Aorta (tissue), 5 donors: ENCODE measurements around the gene SULT1C3. TPM values are rescaled to one million over a fixed set of nuclear protein-coding genes. Genes with fewer than 3 reads are reported as not detected.

Source experiments
- ATAC-seq: fragments of 200-7000 bp; cut with Tn5 transposase; one replicate; pipeline ENCODE4 v1.9.1; 2022; ENCODE audit warnings: moderate library complexity; ENCODE audit not compliant: low FRiP score
- DNase-seq, 2 donors: peaks; one replicate each; pipeline ENCODE4 v3.0.0-alpha.2; 2020
- H3K27ac ChIP-seq, 2 donors: one replicate each; pipeline ENCODE4 v1.5.1; 2013; ENCODE audit warnings: low read length in 2 of 2, mild to moderate bottlenecking in 2 of 2, moderate library complexity in 2 of 2, control low read depth in 1 of 2, inconsistent platforms in 1 of 2, low read depth in 1 of 2
- H3K27me3 ChIP-seq, 2 donors: one replicate each; pipeline ENCODE4 v1.6.1; 2013; ENCODE audit warnings: control low read depth in 1 of 2, low read length in 1 of 2, mild to moderate bottlenecking in 1 of 2, moderate library complexity in 1 of 2; ENCODE audit not compliant: insufficient read depth in 2 of 2, control insufficient read depth in 1 of 2
- H3K36me3 ChIP-seq, 2 donors: one replicate each; pipeline ENCODE4 v1.6.1; 2013; ENCODE audit warnings: control low read depth in 1 of 2, low read length in 1 of 2, mild to moderate bottlenecking in 1 of 2; ENCODE audit not compliant: insufficient read depth in 2 of 2, control insufficient read depth in 1 of 2
- H3K4me1 ChIP-seq, 2 donors: one replicate each; pipeline ENCODE4 v1.6.1; 2013; ENCODE audit warnings: low read length in 2 of 2, control low read depth in 1 of 2, mild to moderate bottlenecking in 1 of 2, moderate library complexity in 1 of 2; ENCODE audit not compliant: insufficient read depth in 2 of 2, control insufficient read depth in 1 of 2
- H3K4me3 ChIP-seq, 2 donors: one replicate each; pipeline ENCODE4 v1.5.1; 2013; ENCODE audit warnings: low read length in 2 of 2, control low read depth in 1 of 2, mild to moderate bottlenecking in 1 of 2
- H3K9me3 ChIP-seq: one replicate; pipeline ENCODE4 v1.6.1; 2013; ENCODE audit warnings: mild to moderate bottlenecking, low read length; ENCODE audit not compliant: control insufficient read depth
- WGBS, 2 donors: extraction: QIAGEN DNeasy Blood & Tissue Kit; methylation state at CpG; one replicate each; pipeline ENCODE4 v1.1.7; 2013; 5-methylcytosine and 5-hydroxymethylcytosine counted together
- intact Hi-C, 2 donors: fragments of 100-400 bp; cut with DNase I; formaldehyde crosslinking; loops; one replicate each; pipeline versions ENCODE4 v1.14.2 to v1.15.0; 2022
- polyA plus RNA-seq, 2 donors: library from polyadenylated mRNA; stranded (reverse); fragments of 200-250 nt; gene quantifications; one replicate each; pipeline ENCODE4 v1.2.3, GENCODE V29; 2013
- total RNA-seq, 2 donors: library from RNA; stranded (reverse); fragmentation: NEBNext Ultra II Directional; extraction: Animal tissue kit (Norgen Biotek cat#: 25700); gene quantifications; one replicate each; pipeline ENCODE4 v1.2.1, GENCODE V29; 2021
- donor health status: healthy with polysubstance abuse.
- donor health status: Bipolar disorder and iron deficiency.
- donor health status: DM: no; HTN: no; CAD: no.
- donor health status: DM: no; HTN: no; CAD: no.
- donor health status: DM: yes; HTN: yes; CAD: no.

The SULT1C3 gene
- total and polyA plus RNA-seq, 4 donors, result not detected

GRCh38 chr2:108219688-108220087 lies 20.1 kb upstream of the SULT1C3 start:
- Histone ChIP-seq H3K4me1 (peaks cover 3 to 6% of the 10 kb centered on the region in 2 donors), H3K9me3 (peaks cover 1% of the 10 kb centered on the region), H3K36me3 (no peaks in the 10 kb centered on the region), H3K4me3 (no peak overlapping the region), H3K27ac (no peak overlapping the region), H3K27me3 (no peaks in the 10 kb centered on the region)
- ATAC-seq, result no peak
- no peak for DNase-seq
- 86% methylated on average over 3 of the region's 3 CpGs for WGBS, 2 donors
- intact Hi-C loops, result loop anchor here in 1 of 2 donors (5.0 kb wide), 1 partner anchor 363 kb away; no protein-coding TSS in a partner anchor

GRCh38 chr2:108220191-108220590 lies 19.6 kb upstream of the SULT1C3 start:
- ATAC-seq, result no peak
- Histone ChIP-seq H3K27me3 (no peaks in the 10 kb centered on the region), H3K27ac (no peak overlapping the region), H3K9me3 (peaks cover 1% of the 10 kb centered on the region), H3K4me1 (peaks cover 3 to 6% of the 10 kb centered on the region in 2 donors), H3K36me3 (no peaks in the 10 kb centered on the region), H3K4me3 (no peak overlapping the region)
- intact Hi-C loops, result no loop called here
- DNase-seq, result no peak
- WGBS, 2 donors, result 88 to 96% methylated on average over 3 of the region's 3 CpGs

GRCh38 chr2:108220942-108221541 lies 18.7 kb upstream of the SULT1C3 start:
- H3K36me3 ChIP-seq, result no peaks in the 10 kb centered on the region
- DNase-seq (peak in 1 of 2 donors; percentile 49), ATAC-seq (peak; percentile 83)
- peaks cover 1% of the 10 kb centered on the region for H3K9me3 ChIP-seq
- no peak overlapping the region for H3K4me3 ChIP-seq
- H3K4me1 ChIP-seq, result peaks cover 0 to 6% of the 10 kb centered on the region in 2 donors
- 6 to 15% methylated on average over 4 of the region's 4 CpGs for WGBS, 2 donors
- no peak overlapping the region for H3K27ac ChIP-seq
- H3K27me3 ChIP-seq, result no peaks in the 10 kb centered on the region
- intact Hi-C loops, result no loop called here

GRCh38 chr2:108222261-108222660 lies 17.5 kb upstream of the SULT1C3 start:
- Histone ChIP-seq H3K4me1 (peaks cover 0 to 6% of the 10 kb centered on the region in 2 donors), H3K27ac (no peak overlapping the region), H3K9me3 (peaks cover 1% of the 10 kb centered on the region), H3K27me3 (no peaks in the 10 kb centered on the region), H3K36me3 (no peaks in the 10 kb centered on the region), H3K4me3 (no peak overlapping the region)
- DNase-seq (no peak), ATAC-seq (no peak)
- intact Hi-C loops, result no loop called here
- WGBS, 2 donors, result 88 to 91% methylated on average over 3 of the region's 3 CpGs

- peaks cover 1% of the 10 kb centered on the region for H3K9me3 ChIP-seq
- peaks cover 0 to 6% of the 10 kb centered on the region in 2 donors for H3K4me1 ChIP-seq
- intact Hi-C loops, result no loop called here
- DNase-seq, result no peak
- no peaks in the 10 kb centered on the region for H3K27me3 ChIP-seq
- no peaks in the 10 kb centered on the region for H3K36me3 ChIP-seq
- no peak overlapping the region for H3K4me3 ChIP-seq
- ATAC-seq, result no peak
- no peak overlapping the region for H3K27ac ChIP-seq
- 78 to 86% methylated on average over 4 of the region's 4 CpGs for WGBS, 2 donors
Observed at GRCh38 chr2:108223573-108223972, 16.2 kb upstream of the SULT1C3 start.

GRCh38 chr2:108224022-108224421 lies 15.7 kb upstream of the SULT1C3 start:
- ATAC-seq (no peak), DNase-seq (no peak)
- Histone ChIP-seq H3K4me3 (no peak overlapping the region), H3K9me3 (peaks cover 1% of the 10 kb centered on the region), H3K36me3 (no peaks in the 10 kb centered on the region), H3K27me3 (no peaks in the 10 kb centered on the region), H3K27ac (no peak overlapping the region), H3K4me1 (peaks cover 0 to 6% of the 10 kb centered on the region in 2 donors)
- 97% methylated on average over 1 of the region's 1 CpG for WGBS, 2 donors
- intact Hi-C loops, result no loop called here

GRCh38 chr2:108226564-108226963 lies 13.2 kb upstream of the SULT1C3 start:
- DNase-seq (no peak), ATAC-seq (no peak)
- Histone ChIP-seq H3K9me3 (no peaks in the 10 kb centered on the region), H3K27me3 (no peaks in the 10 kb centered on the region), H3K4me1 (peaks cover 0 to 6% of the 10 kb centered on the region in 2 donors), H3K36me3 (no peaks in the 10 kb centered on the region), H3K27ac (no peak overlapping the region), H3K4me3 (no peak overlapping the region)
- WGBS, 2 donors, result 75 to 84% methylated on average over 2 of the region's 2 CpGs
- intact Hi-C loops, result no loop called here

GRCh38 chr2:108228006-108228405 lies 11.8 kb upstream of the SULT1C3 start:
- Histone ChIP-seq H3K36me3 (no peaks in the 10 kb centered on the region), H3K27ac (no peak overlapping the region), H3K4me1 (no peaks in the 10 kb centered on the region), H3K9me3 (no peaks in the 10 kb centered on the region), H3K27me3 (no peaks in the 10 kb centered on the region), H3K4me3 (no peak overlapping the region)
- ATAC-seq (no peak), DNase-seq (no peak)
- intact Hi-C loops, result no loop called here
- WGBS, 2 donors, result 86 to 97% methylated on average over 4 of the region's 4 CpGs

- intact Hi-C loops, result no loop called here
- Histone ChIP-seq H3K36me3 (no peaks in the 10 kb centered on the region), H3K27ac (no peak overlapping the region), H3K9me3 (no peaks in the 10 kb centered on the region), H3K4me3 (no peak overlapping the region), H3K4me1 (no peaks in the 10 kb centered on the region), H3K27me3 (no peaks in the 10 kb centered on the region)
- DNase-seq (no peak), ATAC-seq (no peak)
- WGBS, 2 donors, result 86 to 100% methylated on average over 1 of the region's 1 CpG
Observed at GRCh38 chr2:108228537-108228936, 11.2 kb upstream of the SULT1C3 start.
